Fibroblast of skin of abdomen (primary cell): ENCODE results near the gene AVPR1B. TPM values are rescaled to one million over a fixed set of nuclear protein-coding genes. Genes with fewer than 3 reads are reported as not detected.

Experiments used
- DNase-seq: peaks from one replicate; pipeline ENCODE4 v3.0.0-alpha.2; 2013
- polyA plus RNA-seq, 2 experiments: library from polyadenylated mRNA; unstranded; fragments of 120-200 nt; gene quantifications; one replicate each; pipeline ENCODE4 v1.2.1, GENCODE V29; 2013; ENCODE audit not compliant: insufficient read length in 2 of 2

Gene AVPR1B, protein sequence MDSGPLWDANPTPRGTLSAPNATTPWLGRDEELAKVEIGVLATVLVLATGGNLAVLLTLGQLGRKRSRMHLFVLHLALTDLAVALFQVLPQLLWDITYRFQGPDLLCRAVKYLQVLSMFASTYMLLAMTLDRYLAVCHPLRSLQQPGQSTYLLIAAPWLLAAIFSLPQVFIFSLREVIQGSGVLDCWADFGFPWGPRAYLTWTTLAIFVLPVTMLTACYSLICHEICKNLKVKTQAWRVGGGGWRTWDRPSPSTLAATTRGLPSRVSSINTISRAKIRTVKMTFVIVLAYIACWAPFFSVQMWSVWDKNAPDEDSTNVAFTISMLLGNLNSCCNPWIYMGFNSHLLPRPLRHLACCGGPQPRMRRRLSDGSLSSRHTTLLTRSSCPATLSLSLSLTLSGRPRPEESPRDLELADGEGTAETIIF
- polyA plus RNA-seq (2013, experiment 1 of 2; ENCODE audit: insufficient read length), result not detected
- not detected for polyA plus RNA-seq (2013, experiment 2 of 2; ENCODE audit: insufficient read length)

DNA sequence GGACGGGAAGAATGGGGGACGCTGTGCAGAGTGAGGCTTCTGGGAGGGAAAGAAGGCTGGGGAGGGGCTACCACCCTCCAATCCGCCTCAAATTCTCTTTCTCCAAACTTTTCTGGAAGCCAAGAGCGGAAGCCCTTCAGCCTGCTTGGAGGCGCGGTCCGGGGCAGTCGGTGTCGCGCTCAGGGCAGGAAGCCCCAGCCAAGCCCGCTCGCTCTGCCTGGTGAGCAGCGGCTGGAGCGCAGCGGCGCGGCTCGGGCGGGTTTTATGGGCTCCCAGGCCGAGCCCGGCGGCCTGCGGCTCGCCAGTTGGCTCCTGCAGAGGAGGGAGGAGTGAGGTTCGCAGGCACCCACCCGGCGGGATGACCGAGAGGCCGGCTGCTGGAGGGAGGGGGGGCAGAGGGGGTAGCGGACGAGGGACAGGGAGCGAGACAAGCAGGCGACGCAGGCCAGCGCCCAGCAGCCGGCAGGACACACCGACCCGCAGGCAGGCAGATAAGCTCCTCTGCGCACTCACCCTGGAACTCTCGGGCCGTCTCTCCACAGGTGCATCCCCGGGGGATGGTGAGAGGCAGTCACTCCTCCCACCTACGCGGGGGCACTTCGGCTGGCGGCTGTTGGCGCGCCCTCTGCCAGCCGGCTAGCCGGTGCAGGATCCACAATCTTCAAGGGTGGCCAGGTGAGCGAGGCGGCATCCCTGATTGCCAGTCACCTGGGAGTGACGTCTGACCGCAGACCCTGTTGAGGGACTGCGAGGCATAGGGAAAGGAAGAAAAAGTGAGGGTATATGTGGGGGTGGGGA is at the start of gene AVPR1B:
TSS of gene AVPR1B (minus strand) at position 238 of the 798 bp plus-strand sequence. CDS start 498 bp downstream, outside the sequence.
- peak; percentile 21 for DNase-seq

DNA sequence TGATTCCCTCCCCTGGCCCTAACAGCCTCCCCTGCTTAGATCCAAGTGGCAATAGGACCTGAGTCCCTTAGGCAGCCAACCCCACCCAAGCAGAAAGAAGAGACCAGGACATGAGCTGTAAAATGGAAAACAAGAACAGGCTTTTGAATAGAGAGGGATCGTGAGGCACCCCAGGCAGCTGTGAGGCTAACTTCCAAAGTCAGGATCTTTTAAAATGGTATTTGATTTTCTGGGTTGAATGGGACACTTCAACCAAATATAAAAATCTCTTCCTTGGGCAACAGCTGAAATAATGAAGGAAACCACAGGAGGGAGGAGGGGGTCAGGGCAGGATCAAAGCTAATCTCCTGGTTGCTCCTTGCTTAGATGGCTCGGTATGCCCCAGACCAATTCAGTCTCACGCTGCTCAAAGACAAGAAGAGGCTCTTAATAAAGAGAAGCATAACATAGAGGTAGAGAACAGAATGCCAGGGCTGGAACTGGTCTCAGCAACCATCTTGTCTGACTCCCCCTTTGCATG is 28.6 kb upstream of the AVPR1B start:
- DNase-seq, result no peak

DNA sequence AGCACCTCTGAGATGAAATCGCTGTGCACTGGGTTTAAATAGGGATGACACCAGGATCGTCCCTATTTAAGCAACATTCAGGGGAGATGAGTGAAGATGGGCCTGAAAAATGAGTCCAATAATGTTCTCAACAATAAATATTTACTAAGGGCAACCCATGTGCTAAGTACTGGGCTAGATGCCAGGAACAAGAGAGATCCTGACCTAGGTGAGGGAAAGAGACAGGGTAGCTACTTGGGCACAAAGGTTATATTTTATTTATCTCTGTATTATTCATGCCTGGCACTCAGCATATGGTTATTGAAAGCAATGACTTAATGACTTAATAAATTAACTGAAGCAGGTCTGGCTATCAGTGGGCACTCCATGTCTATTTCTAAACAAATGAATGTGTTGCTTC is 27.4 kb upstream of the AVPR1B start:
- no peak for DNase-seq

DNA sequence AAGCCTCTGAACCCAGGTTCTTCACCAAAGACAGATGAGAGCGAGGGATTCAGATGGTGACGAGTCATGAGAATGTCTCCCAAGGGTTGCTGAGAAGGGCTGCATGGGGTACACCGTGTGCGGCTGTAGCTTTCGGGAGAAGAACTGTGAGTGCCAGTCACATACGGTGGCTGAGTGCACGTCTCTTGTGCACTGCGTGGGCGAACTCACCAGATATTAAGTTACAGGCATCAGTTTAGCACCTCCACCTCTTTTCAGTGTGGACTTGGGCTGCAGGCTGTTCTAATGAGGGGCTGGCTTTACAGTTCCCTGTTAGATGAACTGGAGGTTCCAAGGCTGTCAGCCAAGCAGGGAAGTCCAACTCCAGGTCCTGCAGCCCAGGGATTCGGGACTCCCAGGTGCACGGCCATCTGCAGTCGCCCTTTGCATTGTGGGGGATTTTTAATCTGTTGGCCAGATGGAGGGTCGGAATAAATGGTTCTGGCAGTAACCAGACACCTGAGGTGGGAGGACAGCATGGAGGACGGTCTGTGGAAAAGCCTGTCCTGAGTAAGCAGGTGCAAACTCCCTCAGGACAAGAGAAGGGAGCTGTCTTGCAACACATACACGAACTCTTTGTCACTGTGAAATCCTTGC is 26.5 kb upstream of the AVPR1B start:
- DNase-seq, result no peak

DNA sequence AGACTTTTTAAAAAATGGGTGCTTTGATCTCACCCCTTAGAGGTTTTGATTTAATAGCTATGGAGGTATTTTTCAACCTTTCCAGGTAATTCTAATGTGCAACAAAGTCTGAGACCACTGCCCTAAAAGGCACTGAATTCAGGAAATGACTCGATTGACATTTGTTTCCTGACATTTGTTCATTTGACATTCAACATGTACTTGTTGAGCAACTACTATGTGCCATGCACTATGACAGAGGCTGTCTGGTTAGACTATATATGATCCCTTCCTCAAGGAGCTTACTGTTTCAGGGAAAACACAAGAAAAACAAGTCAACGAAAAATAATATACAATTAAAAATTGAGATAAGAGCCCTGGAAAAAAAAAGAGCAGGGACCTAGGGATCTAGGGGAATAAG is 25.6 kb upstream of the AVPR1B start:
- no peak for DNase-seq

DNA sequence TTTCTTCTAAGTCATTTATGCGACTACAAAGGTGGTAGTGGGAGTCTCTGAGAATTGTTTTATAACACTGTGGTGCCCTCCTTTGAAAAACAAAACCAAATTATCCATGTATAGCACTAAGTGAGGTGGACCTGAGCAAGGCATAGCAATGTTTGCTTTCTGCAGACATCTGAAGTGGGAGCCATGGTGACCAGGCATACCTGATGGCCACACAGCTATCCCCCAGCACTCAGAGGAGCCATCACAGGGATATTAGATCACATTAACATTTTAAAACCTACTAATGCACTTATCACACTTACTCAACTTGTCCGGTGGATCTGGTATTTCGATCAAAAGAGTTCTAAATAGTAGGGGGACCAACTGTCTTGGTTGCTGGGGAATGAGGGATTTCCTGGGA is 24.8 kb upstream of the AVPR1B start:
- DNase-seq, result no peak

DNA sequence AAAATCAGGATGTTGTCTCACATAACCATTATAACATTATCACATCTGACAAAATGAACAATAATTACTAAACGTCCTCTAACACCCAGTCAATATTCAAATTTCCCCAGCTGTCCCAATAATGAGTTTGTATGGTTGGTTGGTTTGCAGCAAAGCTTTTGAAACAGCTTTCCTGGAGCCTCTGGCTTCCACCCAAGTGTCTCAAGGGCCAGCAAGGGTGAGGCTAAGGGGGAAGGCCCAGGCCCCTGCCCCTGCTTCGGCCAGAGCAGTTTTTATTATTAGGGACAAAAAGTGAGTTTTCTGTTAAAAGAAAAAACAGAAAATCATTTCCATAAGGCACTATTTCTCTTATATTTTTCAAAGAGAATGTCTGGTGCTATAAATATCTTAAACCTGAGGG is 19.1 kb upstream of the AVPR1B start:
- no peak for DNase-seq

DNA sequence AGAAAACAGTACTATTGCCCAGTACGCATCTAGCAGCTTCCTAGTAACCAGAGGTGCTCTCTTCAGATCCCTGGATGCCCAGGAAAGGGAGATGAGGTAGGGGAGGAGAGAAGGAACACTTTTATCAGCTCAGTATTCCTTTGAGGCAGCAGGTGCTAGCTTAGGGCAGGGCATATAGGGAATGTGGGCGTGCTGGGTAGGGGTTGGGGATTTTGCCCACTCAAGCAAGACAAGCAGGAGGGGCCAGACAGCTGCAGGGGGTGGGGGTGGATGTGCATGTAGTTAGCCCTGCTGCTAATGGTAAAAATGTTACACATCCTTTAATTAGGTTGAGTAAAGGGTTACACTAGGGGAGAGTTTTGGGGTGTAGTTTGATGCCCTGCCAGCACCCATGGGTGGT is 18.1 kb upstream of the AVPR1B start:
- no peak for DNase-seq

DNA sequence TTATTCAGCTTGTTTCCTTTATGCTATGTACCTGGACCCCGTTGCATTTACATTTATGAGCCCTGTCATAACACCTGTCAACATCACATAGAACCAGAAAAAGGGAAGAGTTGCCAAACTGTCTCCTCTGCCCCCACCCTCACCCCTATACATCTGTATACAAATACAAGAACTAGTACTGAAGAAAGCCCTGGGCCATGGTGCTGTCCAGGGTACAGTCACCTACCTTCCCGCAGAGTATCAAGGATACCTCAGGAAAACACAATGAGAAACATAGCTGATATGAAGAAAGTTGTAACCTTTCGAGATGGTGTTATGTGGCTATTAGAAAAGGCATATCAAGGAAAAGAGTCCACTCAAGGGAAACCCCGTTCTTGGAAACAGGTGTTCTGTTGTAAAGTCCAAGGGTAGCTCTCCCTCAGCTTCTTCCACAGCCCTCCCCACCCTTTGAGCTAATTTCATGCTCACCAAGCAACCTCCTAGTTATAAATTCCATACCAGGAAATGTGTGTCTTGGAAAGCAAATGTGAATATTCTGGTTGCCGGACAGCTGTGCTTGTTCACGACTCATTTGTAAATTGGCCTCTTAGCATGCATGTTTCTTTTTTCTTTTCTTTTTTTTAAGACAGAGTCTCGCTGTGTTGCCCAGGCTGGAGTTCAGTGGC is 16.7 kb upstream of the AVPR1B start:
- DNase-seq, result no peak

DNA sequence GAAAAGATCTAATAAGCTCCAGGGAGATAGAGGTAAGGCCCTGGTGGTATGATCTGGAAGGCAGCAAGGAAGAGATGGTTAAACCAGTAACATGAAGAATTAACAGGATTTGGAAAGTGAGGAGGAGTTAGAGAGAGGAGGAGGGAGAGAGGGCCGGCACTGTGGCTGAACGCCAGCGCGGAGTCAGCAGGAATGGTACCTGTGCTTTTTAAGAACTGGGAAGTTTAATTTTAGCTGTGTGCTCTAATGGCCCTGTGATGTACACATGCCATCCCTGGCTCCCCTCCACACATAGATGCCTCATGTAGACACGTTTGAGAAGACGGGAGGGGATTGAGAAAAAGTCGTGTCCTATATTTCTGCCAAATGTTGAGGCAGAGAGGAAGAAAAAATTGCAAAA is 13.8 kb upstream of the AVPR1B start:
- no peak for DNase-seq

DNA sequence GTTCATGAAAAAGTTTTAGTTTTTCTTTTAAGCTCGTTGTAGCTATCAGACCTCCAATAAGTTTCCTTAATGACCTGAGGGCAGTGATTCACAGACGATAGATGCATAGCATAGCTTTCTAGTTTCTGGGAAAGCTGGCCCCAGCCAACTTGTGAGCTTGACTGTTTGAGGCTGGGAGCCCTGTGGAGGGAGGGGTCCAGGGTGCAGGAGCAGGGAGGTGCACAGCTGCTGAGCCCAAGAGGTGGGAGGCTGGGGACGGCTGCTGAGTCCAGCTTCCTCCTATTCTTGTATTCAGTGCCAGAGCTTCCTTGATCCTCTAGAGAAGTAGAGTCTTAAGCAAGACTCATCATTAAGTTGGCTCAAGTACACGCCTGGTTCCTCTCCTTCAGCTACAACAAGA is 11.0 kb upstream of the AVPR1B start:
- no peak for DNase-seq

DNA sequence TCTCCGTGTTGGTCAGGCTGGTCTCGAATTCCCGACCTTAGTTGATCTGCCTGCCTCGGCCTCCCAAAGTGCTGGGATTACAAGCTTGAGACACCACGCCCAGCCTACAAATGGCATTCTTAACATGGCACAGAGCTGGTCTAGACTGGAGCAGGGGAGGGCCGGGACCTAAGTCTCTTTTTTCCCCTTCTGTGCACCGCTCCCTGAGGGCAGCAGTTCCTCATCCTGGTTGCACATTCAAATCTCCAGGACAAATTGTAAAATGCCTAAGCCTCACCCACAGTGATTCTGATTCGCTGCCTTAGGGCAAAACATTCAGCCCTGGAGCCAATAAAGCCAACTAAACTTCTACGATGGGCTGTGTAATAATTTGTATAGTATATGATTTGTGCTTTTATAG is 10.1 kb upstream of the AVPR1B start:
- no peak for DNase-seq

DNA sequence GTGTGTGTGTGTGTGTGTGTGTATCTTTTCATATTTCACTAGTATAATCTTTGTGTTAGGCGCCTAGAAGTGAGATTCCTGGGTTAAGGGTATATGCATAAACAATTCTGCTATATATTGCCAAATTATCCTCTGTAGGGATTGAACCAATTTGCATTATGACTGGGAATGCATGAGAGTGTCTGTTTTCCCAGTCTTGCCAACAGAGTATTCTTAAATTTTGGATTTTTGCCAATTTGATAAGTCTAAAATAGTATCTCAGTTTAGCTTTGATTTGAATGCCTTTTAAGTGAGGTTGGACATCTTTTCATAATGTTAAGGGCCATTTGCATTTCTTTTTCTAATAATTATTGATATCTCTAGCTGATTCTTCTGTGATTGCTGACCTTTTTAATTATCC is 8.2 kb upstream of the AVPR1B start:
- DNase-seq, result no peak

DNA sequence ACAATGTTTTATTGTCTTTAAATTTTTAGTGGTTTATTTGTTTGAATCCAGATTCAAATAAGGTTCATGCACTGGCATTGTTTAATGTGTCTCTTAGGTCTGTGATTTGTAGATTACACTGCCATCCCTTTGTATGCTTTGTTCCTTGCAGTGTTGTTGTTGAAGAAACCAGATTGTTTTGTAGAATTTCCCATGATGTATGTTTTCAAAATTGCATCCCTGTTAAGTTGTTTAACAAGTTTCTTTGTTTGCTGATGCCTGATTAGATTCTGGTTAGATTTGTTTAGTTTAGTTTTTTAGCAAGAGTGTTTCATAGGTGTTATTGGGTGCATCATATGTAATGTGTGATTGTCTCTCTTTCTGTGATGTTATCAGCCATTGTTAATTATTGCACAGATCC is 5.5 kb upstream of the AVPR1B start:
- DNase-seq, result no peak

DNA sequence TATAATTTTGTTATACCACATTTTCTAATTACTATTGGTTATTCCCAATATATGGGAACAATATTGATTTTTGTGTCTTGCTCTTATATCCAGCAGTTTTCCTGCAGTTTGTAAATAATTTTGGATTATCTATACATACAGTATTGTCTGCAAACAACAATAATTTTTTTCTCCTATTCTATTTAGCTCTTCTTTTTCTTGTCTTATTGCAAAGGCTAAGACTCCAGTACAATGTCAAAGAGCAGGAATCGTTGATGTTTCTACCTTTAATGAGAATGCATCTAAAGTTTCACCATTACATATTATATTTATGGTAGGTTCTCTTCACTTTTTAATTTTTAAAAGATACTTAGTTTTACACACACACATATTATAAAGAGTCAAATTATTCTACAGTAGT is 4.1 kb upstream of the AVPR1B start:
- DNase-seq, result no peak

DNA sequence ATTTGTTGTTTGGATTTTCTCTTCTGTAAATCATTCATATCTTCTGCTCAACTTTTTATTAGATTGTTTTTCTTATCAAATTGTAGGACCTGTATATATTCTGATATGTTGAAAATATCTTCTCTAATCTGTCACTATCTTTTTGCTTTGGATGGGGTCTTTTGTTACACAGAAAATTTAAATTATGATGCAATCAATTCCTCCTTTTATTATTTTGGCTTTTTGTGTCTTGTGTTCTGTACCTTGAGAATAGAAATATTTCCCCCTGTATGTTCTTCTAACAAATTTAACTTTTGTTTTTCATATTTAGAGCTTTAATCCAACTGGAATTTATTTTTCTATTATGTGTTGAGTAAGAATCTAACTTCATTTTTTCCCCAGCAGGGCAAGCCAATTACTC is 3.2 kb upstream of the AVPR1B start:
- no peak for DNase-seq

DNA sequence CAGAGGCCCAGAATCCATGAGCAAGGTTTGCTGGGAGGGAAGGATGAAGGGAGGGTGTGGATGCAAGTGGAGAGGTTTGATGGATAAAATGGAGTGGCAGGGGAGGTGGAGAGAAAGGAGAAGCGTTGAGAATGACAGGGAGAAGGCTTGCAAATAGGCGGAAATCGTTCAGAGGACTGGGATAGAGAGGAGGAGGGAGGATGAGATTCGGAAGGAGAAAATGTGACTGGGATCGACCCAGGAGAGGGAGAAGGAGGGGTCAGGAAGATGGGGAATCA is 376 bp downstream of the AVPR1B start:
- no peak for DNase-seq

DNA sequence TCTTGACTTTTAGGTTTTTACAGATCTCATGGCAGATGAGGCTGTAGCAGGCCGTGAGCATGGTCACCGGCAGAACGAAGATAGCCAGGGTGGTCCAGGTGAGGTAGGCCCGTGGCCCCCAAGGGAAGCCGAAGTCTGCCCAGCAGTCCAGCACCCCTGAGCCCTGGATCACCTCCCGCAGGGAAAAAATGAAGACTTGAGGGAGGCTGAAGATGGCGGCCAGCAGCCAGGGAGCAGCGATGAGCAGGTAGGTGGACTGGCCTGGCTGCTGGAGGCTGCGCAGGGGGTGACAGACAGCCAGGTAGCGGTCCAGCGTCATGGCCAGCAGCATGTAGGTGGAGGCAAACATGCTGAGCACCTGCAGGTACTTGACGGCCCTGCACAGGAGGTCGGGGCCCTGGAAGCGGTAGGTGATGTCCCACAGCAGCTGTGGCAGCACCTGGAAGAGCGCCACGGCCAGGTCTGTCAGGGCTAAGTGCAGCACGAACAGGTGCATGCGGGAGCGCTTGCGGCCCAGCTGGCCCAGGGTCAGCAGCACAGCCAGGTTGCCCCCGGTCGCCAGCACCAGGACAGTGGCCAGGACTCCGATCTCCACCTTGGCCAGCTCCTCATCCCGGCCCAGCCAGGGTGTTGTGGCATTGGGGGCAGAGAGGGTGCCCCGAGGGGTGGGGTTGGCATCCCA is 856 bp downstream of the AVPR1B start:
- DNase-seq, result no peak

DNA sequence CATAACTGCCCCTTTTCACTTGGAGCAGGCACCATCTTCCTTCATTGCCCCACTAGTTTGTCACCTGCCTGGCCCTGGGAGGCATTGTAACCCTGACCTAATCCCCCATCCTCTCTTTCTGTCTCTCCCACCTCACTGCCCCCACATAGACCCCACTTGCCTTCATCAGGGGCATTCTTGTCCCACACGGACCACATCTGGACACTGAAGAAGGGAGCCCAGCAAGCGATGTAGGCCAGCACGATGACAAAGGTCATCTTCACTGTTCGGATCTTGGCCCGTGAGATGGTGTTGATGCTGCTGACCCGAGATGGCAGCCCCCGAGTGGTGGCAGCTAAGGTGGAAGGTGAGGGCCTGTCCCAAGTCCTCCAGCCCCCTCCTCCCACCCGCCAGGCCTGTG is 1.4 kb downstream of the AVPR1B start:
- no peak for DNase-seq

DNA sequence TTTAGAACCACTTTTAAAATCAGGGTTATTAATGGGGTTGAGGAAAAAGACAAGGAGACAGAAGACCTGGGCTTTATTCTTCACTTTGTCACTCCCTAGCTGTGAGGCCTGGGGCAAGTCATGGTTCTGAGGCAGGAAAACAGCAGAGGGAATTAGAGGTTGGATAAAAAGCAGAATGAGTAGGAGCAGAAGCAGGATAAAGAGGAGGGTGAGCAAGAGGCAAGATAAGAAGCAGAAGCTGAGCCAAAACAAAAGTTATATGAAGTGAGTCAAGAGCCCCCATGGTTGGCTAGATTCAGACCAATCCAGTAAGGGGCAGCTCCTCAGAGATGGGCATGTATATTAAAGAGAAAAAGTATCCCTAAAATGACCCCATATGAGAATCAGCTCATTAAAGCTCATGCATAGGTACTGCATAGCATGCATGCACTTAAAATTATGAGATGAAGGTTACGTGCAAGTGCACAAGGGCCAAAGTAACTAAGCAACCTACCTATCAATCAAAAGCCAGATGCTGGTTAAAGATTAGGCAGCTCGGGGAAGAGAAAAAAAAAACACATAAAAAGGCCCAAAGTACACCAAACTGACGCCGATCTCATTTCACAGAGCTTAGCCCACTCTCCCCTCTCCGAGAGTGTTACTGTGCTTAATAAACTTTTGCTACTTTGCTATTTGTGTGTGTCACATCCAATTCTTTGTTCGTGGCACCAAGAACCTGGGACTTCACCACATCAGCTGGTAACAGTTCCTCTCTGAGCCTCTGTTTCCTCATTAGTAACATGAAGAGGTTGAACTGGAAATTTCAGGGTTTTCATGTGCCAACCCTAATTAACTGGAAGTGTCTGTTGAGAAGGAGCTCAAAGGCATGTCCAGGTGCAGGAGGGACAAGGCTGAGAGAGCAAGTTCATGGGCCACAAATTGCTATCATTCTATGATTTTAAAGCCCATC is 2.2 kb downstream of the AVPR1B start:
- DNase-seq, result no peak
